B cell (primary cell): ENCODE measurements around the gene HS3ST1. TPM values are rescaled to one million over a fixed set of nuclear protein-coding genes. Genes with fewer than 3 reads are reported as not detected.
A peak's percentile ranks its signal among the peaks of the same experiment; 100 is the strongest.

Experiments
- ATAC-seq: fragments of 200-7000 bp; cut with Tn5 transposase; one replicate; pipeline ENCODE4 v1.10.0; 2021; ENCODE audit warnings: low read depth, mild to moderate bottlenecking, moderate number of reproducible peaks, moderate library complexity
- CTCF ChIA-PET: fragments of 350-600 bp; sonication (Branson Sonifier 250); formaldehyde crosslinking; loops from one replicate; lab custom pipeline; 2021; ENCODE audit warnings: antibody characterized with exemption, inconsistent platforms; lab: Charles Lee
- POLR2A ChIA-PET: fragments of 350-600 bp; sonication (Branson Sonifier 250); formaldehyde crosslinking; loops from one replicate; lab custom pipeline; 2021; ENCODE audit warnings: antibody characterized with exemption; lab: Charles Lee
- DNase-seq: peaks from one replicate; pipeline ENCODE4 v3.0.0; 2013
- H2AFZ ChIP-seq: 2 replicates; pipeline ENCODE4 v1.6.1; 2012; ENCODE audit warnings: mild to moderate bottlenecking, low read depth, low read length; ENCODE audit not compliant: insufficient read depth, poor library complexity, severe bottlenecking
- H3K27ac ChIP-seq, 2 donors: 1 replicate in 1 of 2; 2 replicates in 1 of 2; pipeline ENCODE4 v1.5.1; 2012 to 2013; ENCODE audit warnings: low read length in 2 of 2, mild to moderate bottlenecking in 2 of 2, moderate library complexity in 1 of 2
- H3K27me3 ChIP-seq, 4 experiments: fragments of 200-600 bp in 1 of 4; sonication (generic) in 1 of 4; replicated peaks in 1 of 4; 1 replicate in 2 of 4; 2 replicates in 2 of 4; pipeline versions ENCODE4 v1.6.1 to v1.7.0; 2013 to 2016; ENCODE audit warnings: low read length in 3 of 4, mild to moderate bottlenecking in 2 of 4, mixed read lengths in 1 of 4, moderate library complexity in 1 of 4; ENCODE audit not compliant: insufficient read depth in 4 of 4, control insufficient read depth in 3 of 4; ENCODE audit errors: control extremely low read depth in 1 of 4
- H3K36me3 ChIP-seq, 2 experiments: replicated peaks in 1 of 2; 1 replicate in 1 of 2; 2 replicates in 1 of 2; pipeline versions ENCODE4 v1.6.1 to v1.7.1; 2013; ENCODE audit warnings: low read length in 1 of 2; ENCODE audit not compliant: insufficient read depth in 2 of 2, control insufficient read depth in 1 of 2; ENCODE audit errors: control extremely low read depth in 1 of 2, extremely low read depth in 1 of 2
- H3K4me1 ChIP-seq, 2 donors: fragments of 200-600 bp in 1 of 2; sonication (generic) in 1 of 2; 1 replicate in 1 of 2; 2 replicates in 1 of 2; pipeline versions ENCODE4 v1.5.1 to v1.6.1; 2013 to 2017; ENCODE audit warnings: low read length in 2 of 2; ENCODE audit not compliant: control insufficient read depth in 2 of 2, insufficient read depth in 2 of 2
- H3K4me2 ChIP-seq: replicated peaks from 2 replicates; pipeline ENCODE3; 2012; ENCODE audit warnings: mild to moderate bottlenecking, low read depth, low read length; ENCODE audit not compliant: poor library complexity, severe bottlenecking
- H3K4me3 ChIP-seq, 5 experiments: fragments of 200-600 bp in 1 of 5; sonication (generic) in 1 of 5; 1 replicate in 3 of 5; 2 replicates in 2 of 5; pipeline versions ENCODE4 v1.5.1 to v1.7.0; 2011 to 2016; ENCODE audit warnings: low read length in 4 of 5, mild to moderate bottlenecking in 4 of 5, low read depth in 2 of 5, control low read depth in 1 of 5, moderate library complexity in 1 of 5; ENCODE audit not compliant: insufficient read depth in 1 of 5; ENCODE audit errors: control extremely low read depth in 1 of 5, extremely low read depth in 1 of 5
- H3K79me2 ChIP-seq: fragments of 200-600 bp; sonication (generic); one replicate; pipeline ENCODE4 v1.6.0; 2016; ENCODE audit warnings: low read length; ENCODE audit not compliant: control insufficient read depth, insufficient read depth
- H3K9ac ChIP-seq: fragments of 200-600 bp; sonication (generic); 2 replicates; pipeline ENCODE4 v1.6.1; 2017; ENCODE audit warnings: mild to moderate bottlenecking, low read length, moderate library complexity
- H3K9me3 ChIP-seq, 3 donors: one replicate each; pipeline versions ENCODE4 v1.6.1 to v1.7.1; 2013; ENCODE audit warnings: low read length in 2 of 3; ENCODE audit not compliant: control insufficient read depth in 2 of 3, insufficient read depth in 1 of 3; ENCODE audit errors: control extremely low read depth in 1 of 3
- H4K20me1 ChIP-seq: 2 replicates; pipeline ENCODE4 v1.6.0; 2012; ENCODE audit warnings: mild to moderate bottlenecking, low read length; ENCODE audit not compliant: insufficient read depth, control insufficient read depth, poor library complexity, severe bottlenecking
- H3K27ac Mint-ChIP-seq: one replicate; pipeline ENCODE4 v1.8.0; 2021; ENCODE audit warnings: mixed read lengths
- H3K27me3 Mint-ChIP-seq: one replicate; pipeline ENCODE4 v1.8.0; 2021; ENCODE audit warnings: mixed read lengths
- H3K4me1 Mint-ChIP-seq: one replicate; pipeline ENCODE4 v1.8.0; 2021; ENCODE audit warnings: mixed read lengths
- H3K4me3 Mint-ChIP-seq: one replicate; pipeline ENCODE4 v1.8.0; 2021; ENCODE audit warnings: mixed read lengths
- H3K9me3 Mint-ChIP-seq: one replicate; pipeline ENCODE4 v1.8.0; 2022; ENCODE audit warnings: mixed read lengths; ENCODE audit not compliant: insufficient read depth
- EZH2 ChIP-seq: IDR thresholded peaks from 2 replicates; pipeline ENCODE4 v1.6.1; 2012; ENCODE audit warnings: borderline replicate concordance, low read depth, mild to moderate bottlenecking, moderate library complexity, low read length; ENCODE audit not compliant: insufficient read depth, poor library complexity, severe bottlenecking
- WGBS: methylation state at CpG from one replicate; pipeline ENCODE4 v1.1.5; 2013; ENCODE audit warnings: missing lambda C conversion rate; ENCODE audit not compliant: insufficient coverage; 5-methylcytosine and 5-hydroxymethylcytosine counted together
- intact Hi-C: fragments of 100-400 bp; cut with micrococcal nuclease; formaldehyde crosslinking; loops from one replicate; pipeline ENCODE4 v1.10.0; 2022
- polyA plus RNA-seq: library from polyadenylated mRNA; depleted of rRNA; stranded (reverse); fragments of >200 nt; gene quantifications from 2 replicates; pipeline ENCODE4 v1.2.3, GENCODE V29; 2012
- total RNA-seq, 2 donors: library from RNA; stranded (reverse); fragments of 120-200 nt in 1 of 2; gene quantifications; 1 replicate in 1 of 2; 2 replicates in 1 of 2; pipeline versions ENCODE4 v1.2.3 to v1.2.4, GENCODE V29; 2013 to 2022
- TF ChIP-seq, protein P1 (sequence below): fragments of 200-600 bp; IDR thresholded peaks from one replicate; pipeline ENCODE4 v1.8.0; 2022; ENCODE audit warnings: antibody characterized with exemption, mild to moderate bottlenecking

Gene HS3ST1
- total and polyA plus RNA-seq, 2 donors (not counting 1 experiment from before 2014, with no cell fraction given) = 4.3 to 17.7 TPM

DNA sequence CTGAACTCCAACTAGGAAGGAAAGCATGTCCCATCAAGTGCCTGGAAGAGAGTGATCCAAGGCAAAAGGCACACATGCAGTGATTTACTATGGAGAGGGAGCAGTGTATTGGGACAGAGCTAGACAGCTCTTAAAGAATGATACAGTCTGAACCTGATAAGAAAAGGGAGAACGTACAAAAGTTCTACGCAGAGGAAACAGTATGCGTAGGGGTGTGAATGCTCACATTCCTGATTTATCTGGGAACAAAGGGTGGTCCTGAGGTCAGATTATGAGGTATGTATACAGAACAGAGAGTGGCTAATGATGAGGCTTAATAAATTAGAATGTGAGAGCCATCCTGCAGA, 12.0 kb downstream of the HS3ST1 start:
- H3K27ac Mint-ChIP-seq = peak overlapping the region; percentile 84
- H3K4me1 Mint-ChIP-seq = peaks cover 65% of the 10 kb centered on the region
- no peaks in the 10 kb centered on the region for H3K9me3 Mint-ChIP-seq
- peak overlapping the region; percentile 42 for H3K4me2 ChIP-seq
- H3K4me3 Mint-ChIP-seq = peak overlapping the region; percentile 0
- TF ChIP-seq, protein P1, sequence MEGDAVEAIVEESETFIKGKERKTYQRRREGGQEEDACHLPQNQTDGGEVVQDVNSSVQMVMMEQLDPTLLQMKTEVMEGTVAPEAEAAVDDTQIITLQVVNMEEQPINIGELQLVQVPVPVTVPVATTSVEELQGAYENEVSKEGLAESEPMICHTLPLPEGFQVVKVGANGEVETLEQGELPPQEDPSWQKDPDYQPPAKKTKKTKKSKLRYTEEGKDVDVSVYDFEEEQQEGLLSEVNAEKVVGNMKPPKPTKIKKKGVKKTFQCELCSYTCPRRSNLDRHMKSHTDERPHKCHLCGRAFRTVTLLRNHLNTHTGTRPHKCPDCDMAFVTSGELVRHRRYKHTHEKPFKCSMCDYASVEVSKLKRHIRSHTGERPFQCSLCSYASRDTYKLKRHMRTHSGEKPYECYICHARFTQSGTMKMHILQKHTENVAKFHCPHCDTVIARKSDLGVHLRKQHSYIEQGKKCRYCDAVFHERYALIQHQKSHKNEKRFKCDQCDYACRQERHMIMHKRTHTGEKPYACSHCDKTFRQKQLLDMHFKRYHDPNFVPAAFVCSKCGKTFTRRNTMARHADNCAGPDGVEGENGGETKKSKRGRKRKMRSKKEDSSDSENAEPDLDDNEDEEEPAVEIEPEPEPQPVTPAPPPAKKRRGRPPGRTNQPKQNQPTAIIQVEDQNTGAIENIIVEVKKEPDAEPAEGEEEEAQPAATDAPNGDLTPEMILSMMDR = no peak
- no peak for TF ChIP-seq EZH2
- CTCF ChIA-PET = interaction anchor here (1.2 kb wide), 1 partner anchor 11 kb away, joined by 3 read pairs; no protein-coding TSS in a partner anchor
- peak overlapping the region; percentile 13 for H3K9ac ChIP-seq
- no peak for ATAC-seq
- no peak overlapping the region for H3K4me3 ChIP-seq
- H3K9me3 ChIP-seq = no peaks in the 10 kb centered on the region
- no peaks in the 10 kb centered on the region for H3K27me3 ChIP-seq
- peaks cover 5 to 13% of the 10 kb centered on the region in 2 experiments for H3K36me3 ChIP-seq
- intact Hi-C loops = no loop called here
- no peaks in the 10 kb centered on the region for H3K27me3 Mint-ChIP-seq
- WGBS = 98% methylated on average over 3 of the region's 3 CpGs
- peaks cover 88% of the 10 kb centered on the region for H3K79me2 ChIP-seq
- POLR2A ChIA-PET = no interaction called here
- peaks cover 15 to 32% of the 10 kb centered on the region in 2 donors for H3K4me1 ChIP-seq
- no peak overlapping the region for H2AFZ ChIP-seq
- H3K27ac ChIP-seq = peak overlapping the region in 1 of 2 donors; percentile 41
- peaks cover 65% of the 10 kb centered on the region for H4K20me1 ChIP-seq
- no peak for DNase-seq

DNA sequence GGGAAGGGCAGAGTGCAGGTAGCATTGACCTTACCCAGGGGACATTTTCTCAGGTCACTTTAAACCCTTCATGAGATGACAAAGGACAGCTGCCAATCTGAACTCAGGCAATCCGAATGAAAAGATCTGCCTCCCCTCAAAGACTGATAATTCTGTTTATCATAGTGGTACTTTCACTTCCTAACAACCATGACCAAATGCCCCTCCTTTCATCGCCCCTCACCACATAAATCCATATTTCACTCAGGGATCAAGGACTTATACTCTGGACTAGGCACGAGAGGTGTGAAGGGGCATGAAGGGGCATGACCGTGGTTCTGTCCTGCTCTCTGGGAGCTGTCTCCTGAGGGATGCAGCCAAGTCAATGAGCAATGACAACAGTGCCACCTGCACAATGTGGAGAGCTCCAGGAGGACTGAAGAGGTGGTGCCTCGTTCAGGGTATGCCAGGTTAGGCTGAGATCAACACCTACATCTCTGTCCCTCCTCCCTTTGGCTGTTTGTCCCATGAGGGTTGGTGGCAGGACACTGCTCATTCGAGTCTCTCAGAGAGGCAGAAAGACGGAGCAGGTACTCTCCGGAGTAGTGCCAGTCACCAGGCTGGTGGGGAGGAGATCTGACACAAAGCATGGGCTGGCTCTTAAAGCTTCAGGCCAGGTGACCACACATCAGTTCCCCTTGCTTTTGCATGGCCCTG, 12.5 kb downstream of the HS3ST1 start:
- Mint-ChIP-seq H3K27ac (peak overlapping the region; percentile 84), H3K9me3 (no peaks in the 10 kb centered on the region), H3K4me3 (peak overlapping the region; percentile 71), H3K4me1 (peaks cover 62% of the 10 kb centered on the region), H3K27me3 (no peaks in the 10 kb centered on the region)
- H3K4me3 ChIP-seq = no peak overlapping the region
- H3K79me2 ChIP-seq = peaks cover 86% of the 10 kb centered on the region
- peak overlapping the region in 1 of 2 donors; percentile 41 for H3K27ac ChIP-seq
- DNase-seq (no peak), ATAC-seq (peak; percentile 33)
- intact Hi-C loops = no loop called here
- H3K4me2 ChIP-seq = peak overlapping the region; percentile 42
- ChIA-PET POLR2A (no interaction called here), CTCF (interaction anchor here (1.4 to 1.5 kb wide), 2 partner anchors 831 to 836 kb away, joined by 3 read pairs; no protein-coding TSS in a partner anchor)
- peaks cover 64% of the 10 kb centered on the region for H4K20me1 ChIP-seq
- no peaks in the 10 kb centered on the region for H3K27me3 ChIP-seq
- 62% methylated on average over 7 of the region's 8 CpGs for WGBS
- peak overlapping the region; percentile 1 for H2AFZ ChIP-seq
- no peaks in the 10 kb centered on the region for H3K9me3 ChIP-seq
- H3K9ac ChIP-seq = peak overlapping the region; percentile 13
- TF ChIP-seq, protein P1 = no peak
- no peak for TF ChIP-seq EZH2
- peaks cover 15 to 32% of the 10 kb centered on the region in 2 donors for H3K4me1 ChIP-seq
- H3K36me3 ChIP-seq = peaks cover 5 to 13% of the 10 kb centered on the region in 2 experiments
